EH (cell line): ENCODE results near the gene TBC1D5.

Experiments
- DNase-seq: peaks from one replicate; pipeline ENCODE4 v3.0.0-alpha.2; 2015; ENCODE audit warnings: low read depth

The TBC1D5 gene

GRCh38 chr3:17589888-17590287 lies 152.5 kb downstream of the TBC1D5 start:
- DNase-seq, result no peak

GRCh38 chr3:17588422-17588821 lies 154.0 kb downstream of the TBC1D5 start:
- no peak for DNase-seq

GRCh38 chr3:17585394-17586325 lies 156.8 kb downstream of the TBC1D5 start:
- no peak for DNase-seq

- no peak for DNase-seq
These were observed 158.4 kb downstream of the TBC1D5 start for GRCh38 chr3:17584066-17584465.

- no peak for DNase-seq
These were observed 158.9 kb downstream of the TBC1D5 start for GRCh38 chr3:17583530-17583929.

- no peak for DNase-seq
These were observed 160.9 kb downstream of the TBC1D5 start for GRCh38 chr3:17581421-17582080.

GRCh38 chr3:17580901-17581300 lies 161.5 kb downstream of the TBC1D5 start:
- DNase-seq, result no peak

GRCh38 chr3:17579289-17580031 lies 163.0 kb downstream of the TBC1D5 start:
- DNase-seq, result no peak

GRCh38 chr3:17577796-17578520 lies 164.5 kb downstream of the TBC1D5 start:
- DNase-seq, result peak; percentile 43

GRCh38 chr3:17573396-17573795 lies 169.0 kb downstream of the TBC1D5 start:
- no peak for DNase-seq

GRCh38 chr3:17571686-17572085 lies 170.7 kb downstream of the TBC1D5 start:
- no peak for DNase-seq

GRCh38 chr3:17562845-17563244 lies 179.6 kb downstream of the TBC1D5 start:
- DNase-seq, result no peak

- no peak for DNase-seq
These were observed 183.9 kb downstream of the TBC1D5 start for GRCh38 chr3:17558565-17558964.

GRCh38 chr3:17557749-17558463 lies 184.5 kb downstream of the TBC1D5 start:
- DNase-seq, result no peak

GRCh38 chr3:17555525-17555924 lies 186.9 kb downstream of the TBC1D5 start:
- no peak for DNase-seq

GRCh38 chr3:17554078-17554477 lies 188.4 kb downstream of the TBC1D5 start:
- DNase-seq, result no peak

GRCh38 chr3:17553080-17553479 lies 189.4 kb downstream of the TBC1D5 start:
- peak; percentile 2 for DNase-seq

- DNase-seq, result no peak
These were observed 190.1 kb downstream of the TBC1D5 start for GRCh38 chr3:17552351-17552750.

- no peak for DNase-seq
These were observed 190.5 kb downstream of the TBC1D5 start for GRCh38 chr3:17551895-17552294.

- peak; percentile 25 for DNase-seq
These were observed 191.1 kb downstream of the TBC1D5 start for GRCh38 chr3:17551333-17551732.

GRCh38 chr3:17550624-17551023 lies 191.8 kb downstream of the TBC1D5 start:
- no peak for DNase-seq
